Measurements from ENCODE around the gene PSMD6. TPM values are rescaled to one million over a fixed set of nuclear protein-coding genes. Genes with fewer than 3 reads are reported as not detected.

Gene PSMD6
- total and polyA plus RNA-seq, 10 of the 15 experiments (the other 5 are each of a cell fraction or from before 2014, with no cell fraction given): 68.7 to 199 (median 106) TPM

DNA sequence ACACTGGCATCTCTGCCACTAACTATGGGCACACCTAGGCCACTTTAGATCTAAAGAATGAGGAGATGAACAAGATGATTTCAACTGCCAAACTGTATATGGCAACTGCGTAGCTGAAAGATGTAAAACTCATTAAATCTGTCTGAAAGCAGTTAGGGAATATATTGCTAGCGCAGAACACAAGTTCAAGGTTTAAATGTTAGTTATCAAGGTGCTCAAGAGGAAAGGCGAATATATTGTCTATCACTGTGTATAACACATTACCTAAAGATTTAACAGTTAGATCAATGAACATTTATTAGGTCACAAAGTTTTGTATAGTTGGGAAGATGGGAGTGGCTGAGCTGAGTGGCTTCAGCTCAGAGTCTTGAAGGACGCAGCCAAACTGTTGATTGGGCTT lies 33.9 kb upstream of the PSMD6 start:
- H3K27ac ChIP-seq (ENCODE audit: control insufficient read depth, insufficient read depth): no peak overlapping the region
- no peak overlapping the region for H2AFZ ChIP-seq (ENCODE audit: control insufficient read depth, low read depth, low read length)
- intact Hi-C loops (cut with micrococcal nuclease; ENCODE audit: unreplicated experiment) (no loop called here), in situ Hi-C loops (cut with MboI) (no loop called here)
- DNase-seq (ENCODE audit: low read depth, low spot score) (no peak), ATAC-seq (no peak), FAIRE-seq (no peak)
- no peak overlapping the region for H3K4me3 ChIP-seq
- no peaks in the 10 kb centered on the region for H3K4me1 ChIP-seq (ENCODE audit: control insufficient read depth, insufficient read depth, low read length)
- no peaks in the 10 kb centered on the region for H3K36me3 ChIP-seq (ENCODE audit: control insufficient read depth in 2 of 2, insufficient read depth in 2 of 2, low read length in 1 of 2)
- no peaks in the 10 kb centered on the region for H4K20me1 ChIP-seq (ENCODE audit: control insufficient read depth, insufficient read depth)
- H3K9ac ChIP-seq (ENCODE audit: control insufficient read depth, insufficient read depth, low read length): no peak overlapping the region
- ChIA-PET POLR2A (no interaction called here), SMC1A (ENCODE audit: uncharacterized antibody, unreplicated experiment) (interaction anchor here (1.1 kb wide), 1 partner anchor 24 kb away, joined by 3 read pairs; no protein-coding TSS in a partner anchor), RAD21 (ENCODE audit: unreplicated experiment) (no interaction called here), CTCF (interaction anchor here (0.6 kb wide), 1 partner anchor 1884 kb away, joined by 3 read pairs; no protein-coding TSS in a partner anchor)
- H3K4me2 ChIP-seq (ENCODE audit: control insufficient read depth, insufficient read depth): no peak overlapping the region
- no peaks in the 10 kb centered on the region for H3K9me3 ChIP-seq (replicated peaks; ENCODE audit: control insufficient read depth, insufficient read depth, low read length)
- H3K79me2 ChIP-seq (ENCODE audit: control insufficient read depth, insufficient read depth, low read length): no peaks in the 10 kb centered on the region
- TF ChIP-seq ZNF274 (IDR thresholded peaks at IDR 0.05; ENCODE audit: insufficient read depth, insufficient read length): no peak
- no peak for TF ChIP-seq NR2F1 (conservative IDR thresholded peaks at IDR 0.05)
- TF ChIP-seq SMAD5 (IDR thresholded peaks at IDR 0.05; ENCODE audit: low read depth): no peak
- TF ChIP-seq NBN (IDR thresholded peaks at IDR 0.05): no peak
- TF ChIP-seq, protein P1, sequence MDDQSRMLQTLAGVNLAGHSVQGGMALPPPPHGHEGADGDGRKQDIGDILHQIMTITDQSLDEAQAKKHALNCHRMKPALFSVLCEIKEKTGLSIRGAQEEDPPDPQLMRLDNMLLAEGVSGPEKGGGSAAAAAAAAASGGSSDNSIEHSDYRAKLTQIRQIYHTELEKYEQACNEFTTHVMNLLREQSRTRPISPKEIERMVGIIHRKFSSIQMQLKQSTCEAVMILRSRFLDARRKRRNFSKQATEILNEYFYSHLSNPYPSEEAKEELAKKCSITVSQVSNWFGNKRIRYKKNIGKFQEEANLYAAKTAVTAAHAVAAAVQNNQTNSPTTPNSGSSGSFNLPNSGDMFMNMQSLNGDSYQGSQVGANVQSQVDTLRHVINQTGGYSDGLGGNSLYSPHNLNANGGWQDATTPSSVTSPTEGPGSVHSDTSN (IDR thresholded peaks at IDR 0.05; ENCODE audit: insufficient replicate concordance, low read depth, low read length): no peak
- TF ChIP-seq ZNF217 (IDR thresholded peaks at IDR 0.05): no peak
- TF ChIP-seq RCOR1 (conservative IDR thresholded peaks at IDR 0.05; ENCODE audit: low read depth, low read length): no peak
- no peak for TF ChIP-seq STAT1 (conservative IDR thresholded peaks at IDR 0.05)
- TF ChIP-seq GABPA (IDR thresholded peaks at IDR 0.05; ENCODE audit: low read depth): no peak
- no peak for TF ChIP-seq NFIC (IDR thresholded peaks at IDR 0.05; ENCODE audit: low read depth, low read length)
- no peak for TF ChIP-seq ZSCAN29 (IDR thresholded peaks at IDR 0.05)
- TF ChIP-seq, protein P2, sequence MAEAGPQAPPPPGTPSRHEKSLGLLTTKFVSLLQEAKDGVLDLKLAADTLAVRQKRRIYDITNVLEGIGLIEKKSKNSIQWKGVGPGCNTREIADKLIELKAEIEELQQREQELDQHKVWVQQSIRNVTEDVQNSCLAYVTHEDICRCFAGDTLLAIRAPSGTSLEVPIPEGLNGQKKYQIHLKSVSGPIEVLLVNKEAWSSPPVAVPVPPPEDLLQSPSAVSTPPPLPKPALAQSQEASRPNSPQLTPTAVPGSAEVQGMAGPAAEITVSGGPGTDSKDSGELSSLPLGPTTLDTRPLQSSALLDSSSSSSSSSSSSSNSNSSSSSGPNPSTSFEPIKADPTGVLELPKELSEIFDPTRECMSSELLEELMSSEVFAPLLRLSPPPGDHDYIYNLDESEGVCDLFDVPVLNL (IDR thresholded peaks at IDR 0.05; ENCODE audit: low read depth, low read length): no peak
- TF ChIP-seq SP1 (IDR thresholded peaks at IDR 0.05; ENCODE audit: low read depth, low read length): no peak
- BruUV-seq (replicated peaks): no TSS peak
- no peaks in the 10 kb centered on the region; a peak in 1 of 4 replicates for H3K27me3 ChIP-seq (replicated peaks in 1 of 2; ENCODE audit: control insufficient read depth in 2 of 2, insufficient read depth in 2 of 2, low read length in 1 of 2)
- 33% methylated on average over 4 of the region's 4 CpGs for WGBS (ENCODE audit: insufficient coverage, insufficient replicate concordance, low lambda C conversion rate, missing lambda C conversion rate)
